Uterus (tissue), 4 donors: ENCODE measurements around the gene COX5A. TPM values are rescaled to one million over a fixed set of nuclear protein-coding genes. Genes with fewer than 3 reads are reported as not detected.
"Not testable (repeated sequence)": the region's sequence is repeated elsewhere in the genome, so short reads cannot be mapped to it uniquely, and the experiment has no call there.

Source experiments
- DNase-seq, 2 donors: peaks; one replicate each; pipeline ENCODE4 v3.0.0-alpha.2; 2019 to 2020
- H3K27ac ChIP-seq, 2 donors: fragments of 200-600 bp; sonication (generic); 1 replicate in 1 of 2; 2 replicates in 1 of 2; pipeline ENCODE4 v1.5.1; 2016 to 2018
- H3K27me3 ChIP-seq, 2 donors: fragments of 200-600 bp; sonication (generic); one replicate each; pipeline ENCODE4 v1.5.1; 2018 to 2019; ENCODE audit warnings: control low read depth in 1 of 2
- H3K36me3 ChIP-seq, 2 donors: fragments of 200-600 bp; sonication (generic); one replicate each; pipeline ENCODE4 v1.5.1; 2019; ENCODE audit warnings: control low read depth in 1 of 2
- H3K4me1 ChIP-seq, 2 donors: fragments of 200-600 bp; sonication (generic); one replicate each; pipeline ENCODE4 v1.5.1; 2018 to 2019; ENCODE audit warnings: control low read depth in 1 of 2
- H3K4me3 ChIP-seq, 2 donors: fragments of 200-600 bp; sonication (generic); 1 replicate in 1 of 2; 2 replicates in 1 of 2; pipeline ENCODE4 v1.5.1; 2018 to 2019; ENCODE audit warnings: mild to moderate bottlenecking in 1 of 2
- H3K9me3 ChIP-seq, 2 donors: fragments of 200-600 bp; sonication (generic); one replicate each; pipeline ENCODE4 v1.5.1; 2019; ENCODE audit warnings: control low read depth in 1 of 2
- POLR2A ChIP-seq, 2 donors: fragments of 450-650 bp; IDR thresholded peaks; one replicate each; pipeline ENCODE4 v1.6.1; 2016; ENCODE audit warnings: antibody characterized with exemption in 2 of 2, mild to moderate bottlenecking in 1 of 2, moderate library complexity in 1 of 2
- intact Hi-C: fragments of 100-400 bp; cut with DNase I; formaldehyde crosslinking; loops from one replicate; pipeline ENCODE4 v1.15.1; 2023; ENCODE audit warnings: low total_unique reads
- total RNA-seq, 4 donors: library from RNA; depleted of rRNA in 3 of 4; stranded (reverse); fragments of >200 nt in 3 of 4; gene quantifications; one replicate each; pipeline versions ENCODE4 v1.1.0 to v1.2.4, GENCODE V29; 2014 to 2023
- TF ChIP-seq, protein P1 (sequence below), 4 experiments: fragments of 200-600 bp in 2 of 4; fragments of 450-650 bp in 2 of 4; sonication (generic) in 2 of 4; IDR thresholded peaks; one replicate each; pipeline ENCODE4 v1.5.1; 2016 to 2019; ENCODE audit warnings: antibody characterized with exemption in 4 of 4, mild to moderate bottlenecking in 2 of 4, moderate library complexity in 1 of 4
- donor health status: DM: yes; HTN: yes; CAD: no.

Gene COX5A
- total RNA-seq, 4 donors from 2014 or later: 9.0 to 84.1 (median 46.6) TPM

DNA sequence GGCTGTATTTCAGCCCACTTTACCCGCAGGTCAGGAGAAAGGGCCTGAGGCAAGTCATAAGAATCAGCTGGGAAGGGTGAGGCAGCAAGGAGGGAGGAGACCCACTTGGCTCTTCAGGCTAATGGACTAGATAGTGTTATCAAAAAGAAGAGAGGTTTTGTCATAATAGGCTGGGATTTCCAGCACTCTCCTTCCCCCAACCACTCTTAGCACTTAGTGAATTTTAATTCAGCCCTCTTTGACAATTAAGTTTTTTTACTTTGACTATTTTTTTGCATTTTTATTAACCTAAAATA lies 47.3 kb downstream of the COX5A start:
- no peaks in the 10 kb centered on the region for H3K9me3 ChIP-seq
- no peaks in the 10 kb centered on the region for H3K27me3 ChIP-seq
- DNase-seq: no peak
- H3K27ac ChIP-seq: peak overlapping the region; percentile 81 to 85
- H3K36me3 ChIP-seq: no peaks in the 10 kb centered on the region
- peak overlapping the region; percentile 83 to 87 for H3K4me3 ChIP-seq
- H3K4me1 ChIP-seq: peaks cover 0 to 11% of the 10 kb centered on the region in 2 donors
- TF ChIP-seq POLR2A (IDR thresholded peaks at IDR 0.05): no peak
- TF ChIP-seq, protein P1, sequence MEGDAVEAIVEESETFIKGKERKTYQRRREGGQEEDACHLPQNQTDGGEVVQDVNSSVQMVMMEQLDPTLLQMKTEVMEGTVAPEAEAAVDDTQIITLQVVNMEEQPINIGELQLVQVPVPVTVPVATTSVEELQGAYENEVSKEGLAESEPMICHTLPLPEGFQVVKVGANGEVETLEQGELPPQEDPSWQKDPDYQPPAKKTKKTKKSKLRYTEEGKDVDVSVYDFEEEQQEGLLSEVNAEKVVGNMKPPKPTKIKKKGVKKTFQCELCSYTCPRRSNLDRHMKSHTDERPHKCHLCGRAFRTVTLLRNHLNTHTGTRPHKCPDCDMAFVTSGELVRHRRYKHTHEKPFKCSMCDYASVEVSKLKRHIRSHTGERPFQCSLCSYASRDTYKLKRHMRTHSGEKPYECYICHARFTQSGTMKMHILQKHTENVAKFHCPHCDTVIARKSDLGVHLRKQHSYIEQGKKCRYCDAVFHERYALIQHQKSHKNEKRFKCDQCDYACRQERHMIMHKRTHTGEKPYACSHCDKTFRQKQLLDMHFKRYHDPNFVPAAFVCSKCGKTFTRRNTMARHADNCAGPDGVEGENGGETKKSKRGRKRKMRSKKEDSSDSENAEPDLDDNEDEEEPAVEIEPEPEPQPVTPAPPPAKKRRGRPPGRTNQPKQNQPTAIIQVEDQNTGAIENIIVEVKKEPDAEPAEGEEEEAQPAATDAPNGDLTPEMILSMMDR (IDR thresholded peaks at IDR 0.05): no peak
- intact Hi-C loops: no loop called here

DNA sequence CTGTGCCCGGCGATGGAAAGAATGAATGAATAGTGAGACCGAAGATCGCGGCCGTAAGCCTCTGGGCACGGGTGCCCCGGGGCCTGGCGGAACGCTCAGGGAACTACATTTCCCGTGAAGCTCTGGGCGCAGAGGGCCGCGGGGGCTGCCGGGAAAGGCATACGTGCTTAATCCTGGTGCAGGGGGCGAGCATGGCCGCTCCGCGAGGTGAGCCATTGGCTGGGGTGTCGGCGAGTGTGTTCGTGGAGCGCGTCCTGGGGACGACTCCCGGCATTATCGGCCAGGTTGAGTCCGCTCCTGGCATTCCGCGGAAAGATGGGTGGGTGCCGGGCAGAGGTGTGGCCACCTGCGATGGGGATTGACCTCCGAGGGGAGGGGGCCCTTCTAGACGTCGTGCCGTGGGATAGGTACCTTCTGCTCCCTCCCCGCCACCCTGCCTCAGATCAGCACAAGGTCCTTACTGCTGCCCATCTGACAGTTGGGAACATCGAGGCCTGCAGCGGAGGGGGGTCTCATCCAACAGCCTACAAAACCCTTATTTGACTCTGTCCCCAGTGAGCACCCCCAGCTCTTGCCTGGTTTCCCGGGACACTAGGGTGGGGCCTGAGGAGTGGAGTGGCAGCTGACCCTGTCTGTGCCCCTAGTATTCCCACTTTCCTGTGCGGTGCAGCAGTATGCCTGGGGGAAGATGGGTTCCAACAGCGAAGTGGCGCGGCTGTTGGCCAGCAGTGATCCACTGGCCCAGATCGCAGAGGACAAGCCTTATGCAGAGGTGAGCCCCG lies 47.8 kb downstream of the COX5A start, which contains the start of gene MPI:
MPI (plus strand) TSS at position 160 of the 782 bp plus-strand sequence; CDS start at position 192, 32 bp downstream.
- TF ChIP-seq, protein P1 (IDR thresholded peaks at IDR 0.05): peak in 1 of 4 experiments; percentile 41
- peak in 1 of 2 donors; percentile 63 for TF ChIP-seq POLR2A (IDR thresholded peaks at IDR 0.05)
- peaks cover 0 to 11% of the 10 kb centered on the region in 2 donors for H3K4me1 ChIP-seq
- peak within 1 kb of the TSS; percentile 81 to 85 for H3K27ac ChIP-seq
- H3K36me3 ChIP-seq: no peaks in the 10 kb centered on the region
- DNase-seq: peak; percentile 78 to 81
- H3K9me3 ChIP-seq: no peaks in the 10 kb centered on the region
- intact Hi-C loops: no loop called here
- H3K27me3 ChIP-seq: no peaks in the 10 kb centered on the region
- H3K4me3 ChIP-seq: peak within 1 kb of the TSS; percentile 83 to 87

DNA sequence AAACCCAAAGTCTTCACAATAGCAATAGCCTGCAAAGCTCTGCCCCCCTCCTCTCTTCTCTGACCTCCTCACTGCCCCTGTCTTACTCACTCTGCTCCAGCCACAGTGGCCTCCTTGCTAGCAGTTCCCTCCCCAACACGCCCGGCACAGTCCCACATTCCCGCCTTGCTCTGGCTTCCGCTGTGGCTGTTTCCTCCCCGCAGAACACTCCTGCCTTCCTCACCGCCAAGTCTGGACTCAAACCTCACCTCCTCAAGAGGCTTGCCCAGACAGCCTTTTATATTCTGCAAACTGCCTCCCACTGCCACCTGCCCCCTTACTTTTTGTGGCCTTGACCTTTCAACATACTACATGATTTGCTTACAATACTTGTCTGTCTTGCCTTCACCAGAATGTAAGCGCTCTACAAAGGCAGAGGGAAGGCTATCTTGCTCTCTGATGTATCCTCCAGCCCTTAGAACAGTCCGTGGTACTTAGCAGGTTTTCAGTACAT lies 48.4 kb downstream of the COX5A start:
- Histone ChIP-seq H3K36me3 (no peaks in the 10 kb centered on the region), H3K4me1 (peaks cover 0 to 11% of the 10 kb centered on the region in 2 donors), H3K9me3 (no peaks in the 10 kb centered on the region), H3K27ac (peak overlapping the region; percentile 81 to 85), H3K4me3 (peak overlapping the region; percentile 83 to 87), H3K27me3 (no peaks in the 10 kb centered on the region)
- intact Hi-C loops: no loop called here
- DNase-seq: peak in 1 of 2 donors; percentile 39
- TF ChIP-seq, protein P1 (IDR thresholded peaks at IDR 0.05): no peak
- TF ChIP-seq POLR2A (IDR thresholded peaks at IDR 0.05): no peak

- Histone ChIP-seq H3K36me3 (no peaks in the 10 kb centered on the region), H3K9me3 (no peaks in the 10 kb centered on the region), H3K4me3 (no peak overlapping the region), H3K27me3 (no peaks in the 10 kb centered on the region), H3K27ac (no peak overlapping the region), H3K4me1 (peaks cover 0 to 11% of the 10 kb centered on the region in 2 donors)
- no peak for DNase-seq
- TF ChIP-seq POLR2A (IDR thresholded peaks at IDR 0.05): no peak
- TF ChIP-seq, protein P1 (IDR thresholded peaks at IDR 0.05): no peak
- intact Hi-C loops: no loop called here
Observed at GRCh38 chr15:74888716-74889115, 49.2 kb downstream of the COX5A start.

- H3K4me3 ChIP-seq, DNase-seq, H3K27ac ChIP-seq, H3K36me3 ChIP-seq, H3K27me3 ChIP-seq, intact Hi-C loops, H3K9me3 ChIP-seq: not testable (repeated sequence)
- peaks cover 0 to 11% of the 10 kb centered on the region in 2 donors for H3K4me1 ChIP-seq
Observed at GRCh38 chr15:74887537-74888193, 50.2 kb downstream of the COX5A start.
